Keratinocyte (primary cell): ENCODE measurements around the gene ITCH. TPM values are rescaled to one million over a fixed set of nuclear protein-coding genes. Genes with fewer than 3 reads are reported as not detected.

ENCODE experiments used
- DNase-seq: peaks from one replicate; pipeline ENCODE4 v3.0.0-alpha.2; 2011; ENCODE audit warnings: low read depth, missing footprints, low spot score
- FAIRE-seq: peaks from 2 replicates; lab custom pipeline; 2011; peaks lifted over from hg19 to GRCh38; lab: Jason Lieb, UNC
- H2AFZ ChIP-seq: 2 replicates; pipeline ENCODE4 v1.6.0; 2012; ENCODE audit warnings: low read length, control low read depth, inconsistent platforms; ENCODE audit not compliant: control insufficient read depth
- H3K27ac ChIP-seq: 2 replicates; pipeline ENCODE4 v1.5.1; 2011; ENCODE audit warnings: low read length; ENCODE audit not compliant: control insufficient read depth, insufficient read depth
- H3K27me3 ChIP-seq: 3 replicates; pipeline ENCODE4 v1.6.0; 2011; ENCODE audit warnings: low read length; ENCODE audit not compliant: control insufficient read depth, insufficient read depth; ENCODE audit errors: extremely low read depth
- H3K36me3 ChIP-seq, 2 experiments: 2 replicates in 1 of 2; 3 replicates in 1 of 2; pipeline ENCODE4 v1.5.1; 2011; ENCODE audit warnings: low read length in 2 of 2, mild to moderate bottlenecking in 1 of 2; ENCODE audit not compliant: control insufficient read depth in 2 of 2, insufficient read depth in 2 of 2; ENCODE audit errors: extremely low read depth in 1 of 2
- H3K4me1 ChIP-seq: 3 replicates; pipeline ENCODE4 v1.5.1; 2011; ENCODE audit warnings: low read length; ENCODE audit not compliant: control insufficient read depth, insufficient read depth; ENCODE audit errors: extremely low read depth
- H3K4me2 ChIP-seq: 3 replicates; pipeline ENCODE4 v1.6.0; 2011; ENCODE audit warnings: low read depth, low read length; ENCODE audit not compliant: control insufficient read depth, insufficient read depth; ENCODE audit errors: extremely low read depth
- H3K4me3 ChIP-seq, 3 experiments: fragments of 200-600 bp in 1 of 3; sonication (generic) in 1 of 3; 2 replicates in 2 of 3; 3 replicates in 1 of 3; pipeline ENCODE4 v1.5.1; 2011 to 2016; ENCODE audit warnings: low read length in 3 of 3, mild to moderate bottlenecking in 3 of 3, control low read depth in 2 of 3, inconsistent platforms in 1 of 3, low read depth in 1 of 3, mixed read lengths in 1 of 3, mixed run types in 1 of 3, moderate library complexity in 1 of 3; ENCODE audit not compliant: control insufficient read depth in 2 of 3, insufficient read depth in 2 of 3; ENCODE audit errors: extremely low read depth in 1 of 3
- H3K79me2 ChIP-seq: 2 replicates; pipeline ENCODE4 v1.6.0; 2012; ENCODE audit warnings: low read length; ENCODE audit not compliant: control insufficient read depth, insufficient read depth
- H3K9ac ChIP-seq: 3 replicates; pipeline ENCODE4 v1.6.0; 2011; ENCODE audit warnings: low read length; ENCODE audit not compliant: control insufficient read depth, insufficient read depth; ENCODE audit errors: extremely low read depth
- H3K9me1 ChIP-seq: 3 replicates; pipeline ENCODE4 v1.6.0; 2011; ENCODE audit warnings: low read length; ENCODE audit not compliant: control insufficient read depth, insufficient read depth; ENCODE audit errors: extremely low read depth
- H3K9me3 ChIP-seq: 2 replicates; pipeline ENCODE4 v1.5.1; 2012; ENCODE audit warnings: low read depth, low read length; ENCODE audit not compliant: control insufficient read depth
- H4K20me1 ChIP-seq: 3 replicates; pipeline ENCODE4 v1.6.0; 2011; ENCODE audit warnings: low read length; ENCODE audit not compliant: control insufficient read depth, insufficient read depth; ENCODE audit errors: extremely low read depth
- CTCF ChIP-seq, 3 experiments: IDR thresholded peaks in 1 of 3; conservative IDR thresholded peaks in 1 of 3; optimal IDR thresholded peaks in 1 of 3; 2 replicates in 2 of 3; 3 replicates in 1 of 3; pipeline versions ENCODE3 to v1.5.1; 2011; ENCODE audit warnings: low read length in 3 of 3, mild to moderate bottlenecking in 3 of 3, moderate library complexity in 2 of 3, control low read depth in 1 of 3, inconsistent platforms in 1 of 3; ENCODE audit not compliant: insufficient read depth in 2 of 3; ENCODE audit errors: extremely low read depth in 1 of 3
- EZH2 ChIP-seq: IDR thresholded peaks from one replicate; pipeline ENCODE4 v1.6.1; 2012; ENCODE audit warnings: inconsistent platforms, mild to moderate bottlenecking, low read length, moderate library complexity
- dilution Hi-C: fragments of 300-500 bp; cut with MboI; formaldehyde crosslinking; loops from one replicate; pipeline ENCODE4 v1.7.0; 2020; ENCODE audit warnings: low sequenced_read_pairs; ENCODE audit not compliant: extremely low pct_ligation_motif_present
- polyA plus RNA-seq, 5 experiments: library from polyadenylated mRNA; depleted of rRNA in 3 of 5; stranded (reverse) in 3 of 5; stranded (forward) in 1 of 5; unstranded in 1 of 5; fragments of >200 nt; gene quantifications; 1 replicate in 1 of 5; 2 replicates in 3 of 5; 3 replicates in 1 of 5; pipeline versions ENCODE4 v1.2.1 to v1.2.3, GENCODE V29; 2011 to 2012; ENCODE audit warnings: missing spikeins in 2 of 5, low read depth in 1 of 5, low replicate concordance in 1 of 5

ITCH gene
- polyA plus RNA-seq, 1 donor (not counting 4 experiments of a cell fraction or from before 2014, with no cell fraction given): 42.5 TPM

GRCh38 chr20:34426026-34426425, 63.0 kb downstream of the ITCH start:
- Histone ChIP-seq H3K9me1 (peaks cover 2% of the 10 kb centered on the region), H3K4me2 (no peak overlapping the region), H3K4me1 (no peaks in the 10 kb centered on the region), H3K9me3 (no peaks in the 10 kb centered on the region), H3K4me3 (no peak overlapping the region), H3K36me3 (peaks cover 24 to 28% of the 10 kb centered on the region in 2 experiments), H2AFZ (no peak overlapping the region), H3K27ac (no peak overlapping the region), H4K20me1 (no peaks in the 10 kb centered on the region), H3K9ac (no peak overlapping the region), H3K27me3 (no peaks in the 10 kb centered on the region), H3K79me2 (peaks cover 74% of the 10 kb centered on the region)
- FAIRE-seq (no peak), DNase-seq (no peak)
- TF ChIP-seq EZH2 (no peak), CTCF (optimal IDR thresholded peaks at IDR 0.05 in 1 of 3, IDR thresholded peaks at IDR 0.05 in 1 of 3, conservative IDR thresholded peaks at IDR 0.05 in 1 of 3; ENCODE audit: extremely low read depth in 1 of 3, insufficient read depth in 2 of 3, low read length in 3 of 3) (no peak)
- dilution Hi-C loops: no loop called here

DNA sequence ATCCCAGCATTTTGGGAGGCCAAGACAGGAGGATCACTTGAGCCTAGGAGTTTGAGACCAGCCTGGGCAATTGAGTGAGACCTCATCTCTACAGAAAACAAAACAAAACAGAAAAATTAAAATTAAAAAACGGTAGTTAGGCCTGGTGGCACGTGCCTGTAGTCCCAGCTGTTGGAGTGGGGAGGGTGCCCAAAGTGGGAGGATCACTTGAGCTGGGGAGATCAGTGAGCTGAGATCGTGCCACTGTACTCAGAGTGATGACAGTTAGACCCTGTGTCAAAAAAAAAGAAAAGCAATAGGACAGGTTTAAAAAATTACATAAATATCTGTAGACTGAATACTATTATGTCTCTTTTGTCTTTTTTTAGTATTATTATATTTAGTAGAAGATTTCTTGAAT, 64.3 kb downstream of the ITCH start:
- no peak for FAIRE-seq
- H3K27ac ChIP-seq: no peak overlapping the region
- no peaks in the 10 kb centered on the region for H3K4me1 ChIP-seq
- no peaks in the 10 kb centered on the region for H3K27me3 ChIP-seq
- H3K79me2 ChIP-seq: peaks cover 67% of the 10 kb centered on the region
- peaks cover 2% of the 10 kb centered on the region for H3K9me1 ChIP-seq
- H3K9ac ChIP-seq: no peak overlapping the region
- no peak overlapping the region for H3K4me3 ChIP-seq
- DNase-seq: no peak
- TF ChIP-seq CTCF (optimal IDR thresholded peaks at IDR 0.05 in 1 of 3, IDR thresholded peaks at IDR 0.05 in 1 of 3, conservative IDR thresholded peaks at IDR 0.05 in 1 of 3; ENCODE audit: extremely low read depth in 1 of 3, insufficient read depth in 2 of 3, low read length in 3 of 3): no peak
- H3K36me3 ChIP-seq: peaks cover 21 to 22% of the 10 kb centered on the region in 2 experiments
- dilution Hi-C loops: no loop called here
- H3K9me3 ChIP-seq: no peaks in the 10 kb centered on the region
- H4K20me1 ChIP-seq: no peaks in the 10 kb centered on the region
- H3K4me2 ChIP-seq: no peak overlapping the region
- H2AFZ ChIP-seq: no peak overlapping the region
